Measurements from ENCODE around the gene COA7.

COA7 gene

DNA sequence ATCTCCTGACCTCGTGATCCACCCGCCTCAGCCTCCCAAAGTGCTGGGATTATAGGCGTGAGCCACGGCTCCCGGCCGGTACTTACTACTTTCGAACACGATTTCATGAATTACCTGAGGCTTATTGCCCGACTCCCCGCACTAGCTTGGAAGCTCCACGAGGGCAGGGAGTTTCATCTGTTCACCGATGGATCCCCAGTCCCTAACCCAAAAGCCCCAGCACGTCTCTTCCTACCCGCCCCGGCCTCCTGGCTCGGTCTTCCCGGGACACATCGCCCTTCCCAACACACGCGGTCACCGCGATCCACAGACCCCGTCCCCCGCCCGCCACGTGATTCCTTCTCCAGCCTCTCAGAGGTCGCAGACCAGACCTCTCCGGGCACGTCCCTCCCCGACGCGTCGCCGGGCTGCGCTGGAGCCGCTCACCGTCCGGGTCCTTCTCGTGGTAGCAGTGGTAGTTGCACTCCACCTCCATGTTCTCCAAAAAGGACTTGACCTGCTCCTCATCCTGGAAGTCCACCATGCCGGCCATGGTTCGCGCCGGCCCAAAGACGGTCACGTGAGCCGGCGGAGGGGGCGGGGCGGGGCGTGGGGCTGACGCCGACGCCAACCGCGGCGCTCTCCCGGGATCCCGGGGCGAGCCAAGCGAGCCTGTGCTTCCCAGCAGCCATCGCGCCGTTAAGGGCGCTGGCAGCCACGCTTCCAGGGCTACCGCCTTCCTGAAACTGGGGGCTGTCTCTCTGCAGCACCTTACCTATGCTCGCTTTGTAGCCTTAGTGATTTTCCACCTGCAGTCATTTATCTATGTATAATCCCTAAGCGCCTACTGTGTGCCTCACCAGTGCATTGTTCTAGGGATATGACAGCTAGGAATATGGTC lies at the start of gene COA7:
TSS of gene COA7 (minus strand) at position 553 of the 880 bp plus-strand sequence. CDS start at position 532, 21 bp downstream.
- TF ChIP-seq CTCF (IDR thresholded peaks at IDR 0.05; ENCODE audit: low read depth, low read length) = no peak

DNA sequence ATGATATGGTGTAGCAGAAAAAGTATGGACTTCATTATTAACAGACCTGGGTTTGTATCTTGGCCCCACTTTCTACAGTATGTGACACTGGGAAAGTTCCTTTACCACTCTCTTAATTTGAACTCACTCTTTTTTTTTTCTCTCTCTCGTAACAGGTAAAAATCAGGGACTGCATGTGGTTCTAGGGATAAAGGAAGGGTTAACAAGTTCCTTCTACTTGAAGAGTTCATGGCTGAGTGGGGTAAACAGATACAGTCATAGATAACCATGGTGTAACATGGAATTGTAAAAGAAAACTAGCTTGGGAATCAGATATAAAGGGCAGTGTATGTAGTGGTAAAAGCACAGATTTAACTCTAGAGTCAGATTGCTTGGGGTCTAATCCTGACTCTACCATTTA lies 49.3 kb upstream of the COA7 start:
- no peak for TF ChIP-seq CTCF (IDR thresholded peaks at IDR 0.05; ENCODE audit: low read depth, low read length)
- no peak overlapping the region for H3K4me3 ChIP-seq (replicated peaks in 1 of 2; ENCODE audit: low read depth in 2 of 2, low read length in 2 of 2)
- DNase-seq (ENCODE audit: low read depth in 2 of 2) = no peak

More for the DNA sequence above, at the start of gene COA7:
- DNase-seq (ENCODE audit: low read depth in 2 of 2) = peak; percentile 83 to 87
- H3K4me3 ChIP-seq (replicated peaks in 1 of 2; ENCODE audit: low read depth in 2 of 2, low read length in 2 of 2) = peak within 1 kb of the TSS; percentile 86 to 87

DNA sequence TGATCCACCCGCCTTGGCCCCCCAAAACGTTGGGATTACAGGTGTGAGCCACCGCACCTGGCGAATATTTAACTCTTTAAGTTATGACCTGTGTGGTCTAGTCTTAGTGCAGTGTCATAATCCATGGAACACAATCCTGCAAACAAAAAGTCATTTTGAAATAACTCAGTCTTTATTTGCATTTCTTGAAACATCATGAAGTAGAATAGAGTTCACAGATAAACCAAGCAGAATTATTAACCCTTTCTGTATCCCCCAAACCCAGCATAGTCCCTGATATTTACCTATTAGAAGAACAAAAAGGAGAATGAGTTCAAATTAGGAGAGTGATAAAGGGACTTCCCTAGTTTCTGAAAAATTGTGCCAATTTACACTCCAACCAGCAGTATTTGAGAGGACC lies 48.0 kb upstream of the COA7 start:
- no peak for TF ChIP-seq CTCF (IDR thresholded peaks at IDR 0.05; ENCODE audit: low read depth, low read length)
- no peak for DNase-seq (ENCODE audit: low read depth in 2 of 2)
- no peak overlapping the region for H3K4me3 ChIP-seq (replicated peaks in 1 of 2; ENCODE audit: low read depth in 2 of 2, low read length in 2 of 2)

GRCh38 chr1:52741259-52741658 lies 43.1 kb upstream of the COA7 start:
- no peak for TF ChIP-seq CTCF (IDR thresholded peaks at IDR 0.05; ENCODE audit: low read depth, low read length)
- no peak overlapping the region for H3K4me3 ChIP-seq (replicated peaks in 1 of 2; ENCODE audit: low read depth in 2 of 2, low read length in 2 of 2)
- no peak for DNase-seq (ENCODE audit: low read depth in 2 of 2)

GRCh38 chr1:52739699-52740467 lies 41.7 kb upstream of the COA7 start:
- no peak overlapping the region for H3K4me3 ChIP-seq (replicated peaks in 1 of 2; ENCODE audit: low read depth in 2 of 2, low read length in 2 of 2)
- DNase-seq (ENCODE audit: low read depth in 2 of 2) = no peak
- no peak for TF ChIP-seq CTCF (IDR thresholded peaks at IDR 0.05; ENCODE audit: low read depth, low read length)

DNA sequence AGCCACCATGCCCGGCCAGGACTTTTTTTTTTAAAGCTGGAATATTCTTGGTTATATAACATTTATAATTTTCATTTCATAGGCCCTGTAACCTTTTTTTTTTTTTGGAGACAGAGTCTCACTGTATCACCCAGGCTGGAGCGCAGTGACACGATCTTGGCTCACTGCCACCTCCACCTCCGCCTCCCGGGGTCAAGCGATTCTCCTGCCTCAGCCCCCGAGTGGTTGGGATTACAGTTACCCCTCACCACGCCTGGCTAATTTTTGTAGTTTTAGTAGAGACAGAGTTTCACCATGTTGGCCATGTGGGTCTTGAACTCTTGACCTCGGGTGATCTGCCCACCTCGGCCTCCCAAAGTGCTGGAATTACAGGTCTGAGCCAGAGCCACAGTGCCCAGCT lies 40.7 kb upstream of the COA7 start:
- TF ChIP-seq CTCF (IDR thresholded peaks at IDR 0.05; ENCODE audit: low read depth, low read length) = no peak
- H3K4me3 ChIP-seq (replicated peaks in 1 of 2; ENCODE audit: low read depth in 2 of 2, low read length in 2 of 2) = no peak overlapping the region
- DNase-seq (ENCODE audit: low read depth in 2 of 2) = no peak
